Kidney (tissue), 14 donors: Measurements from ENCODE around the gene CYP3A5. TPM values are rescaled to one million over a fixed set of nuclear protein-coding genes. Genes with fewer than 3 reads are reported as not detected.

ENCODE experiments used
- DNase-seq, 5 donors: peaks; one replicate each; pipeline ENCODE4 v3.0.0-alpha.2; 2013 to 2020
- FAIRE-seq: peaks from 2 replicates; lab custom pipeline; 2012; peaks lifted over from hg19 to GRCh38; lab: Jason Lieb, UNC
- H3K27ac ChIP-seq, 2 donors: one replicate each; pipeline ENCODE4 v1.7.0; 2013; ENCODE audit warnings: low read depth in 2 of 2, low read length in 2 of 2, inconsistent platforms in 1 of 2
- H3K27me3 ChIP-seq: one replicate; pipeline ENCODE4 v1.7.1; 2013; ENCODE audit warnings: low read length, inconsistent platforms; ENCODE audit not compliant: control insufficient read depth, insufficient read depth
- H3K36me3 ChIP-seq, 3 donors: one replicate each; pipeline versions ENCODE4 v1.7.0 to v1.7.1; 2013; ENCODE audit warnings: low read length in 3 of 3, control low read depth in 1 of 3, inconsistent platforms in 1 of 3; ENCODE audit not compliant: insufficient read depth in 3 of 3, control insufficient read depth in 2 of 3
- H3K4me1 ChIP-seq, 3 donors: one replicate each; pipeline versions ENCODE4 v1.7.0 to v1.7.1; 2013; ENCODE audit warnings: low read length in 3 of 3, inconsistent platforms in 1 of 3, low read depth in 1 of 3; ENCODE audit not compliant: control insufficient read depth in 2 of 3, insufficient read depth in 2 of 3
- H3K4me3 ChIP-seq, 3 donors: one replicate each; pipeline versions ENCODE4 v1.7.0 to v1.8.1; 2013; ENCODE audit warnings: low read length in 3 of 3, control low read depth in 1 of 3, inconsistent platforms in 1 of 3
- H3K9ac ChIP-seq, 3 donors: one replicate each; pipeline versions ENCODE4 v1.7.0 to v1.7.1; 2013; ENCODE audit warnings: low read length in 3 of 3, control low read depth in 1 of 3, inconsistent platforms in 1 of 3
- H3K9me3 ChIP-seq, 3 donors: one replicate each; pipeline versions ENCODE4 v1.7.0 to v1.7.1; 2013; ENCODE audit warnings: low read length in 3 of 3, control low read depth in 1 of 3, inconsistent platforms in 1 of 3; ENCODE audit not compliant: control insufficient read depth in 2 of 3, insufficient read depth in 1 of 3
- CTCF ChIP-seq: IDR thresholded peaks from 3 replicates; pipeline ENCODE4 v1.5.1; 2012; ENCODE audit warnings: mild to moderate bottlenecking, moderate library complexity, borderline replicate concordance; ENCODE audit not compliant: insufficient read depth; ENCODE audit errors: extremely low read depth
- intact Hi-C: fragments of 100-400 bp; cut with DNase I; formaldehyde crosslinking; loops from one replicate; pipeline ENCODE4 v1.11.1; 2022
- polyA plus RNA-seq: library from polyadenylated mRNA; stranded (reverse); fragments of 350-450 nt; fragmentation: Illumina TruSeq; extraction: RNeasy Lipid Tissue Mini Kit (QIAGEN cat#74804); gene quantifications from one replicate; pipeline ENCODE4 v1.2.3, GENCODE V29; 2014; ENCODE audit warnings: low read depth, low replicate concordance; ENCODE audit not compliant: insufficient read depth
- total RNA-seq: library from RNA; stranded (reverse); fragmentation: NEBNext Ultra II Directional; extraction: Animal tissue kit (Norgen Biotek cat#: 25700); gene quantifications from one replicate; pipeline ENCODE4 v1.2.1, GENCODE V29; 2021
- donor health status: control.
- donor health status: control.
- donor health status: control.
- donor health status: control.
- donor health status: control.
- donor health status: DM: yes; HTN: yes; CAD: no.
- donor health status: Normal renal cell carcinoma (clear cell type).

Gene CYP3A5
- total and polyA plus RNA-seq, 2 donors from 2014 or later, result 7.6 to 13.5 TPM

- H3K4me3 ChIP-seq, result no peak overlapping the region
- H3K9ac ChIP-seq, result no peak overlapping the region
- no peaks in the 10 kb centered on the region for H3K27me3 ChIP-seq
- no peaks in the 10 kb centered on the region for H3K4me1 ChIP-seq
- no peak overlapping the region for H3K27ac ChIP-seq
- intact Hi-C loops, result no loop called here
- peaks cover 0 to 24% (median 4%) of the 10 kb centered on the region in 3 donors for H3K9me3 ChIP-seq
- no peak for TF ChIP-seq CTCF
- FAIRE-seq (no peak), DNase-seq (no peak)
- H3K36me3 ChIP-seq, result no peaks in the 10 kb centered on the region
Measured at GRCh38 chr7:99709838-99710578, 30.2 kb upstream of the CYP3A5 start.

DNA sequence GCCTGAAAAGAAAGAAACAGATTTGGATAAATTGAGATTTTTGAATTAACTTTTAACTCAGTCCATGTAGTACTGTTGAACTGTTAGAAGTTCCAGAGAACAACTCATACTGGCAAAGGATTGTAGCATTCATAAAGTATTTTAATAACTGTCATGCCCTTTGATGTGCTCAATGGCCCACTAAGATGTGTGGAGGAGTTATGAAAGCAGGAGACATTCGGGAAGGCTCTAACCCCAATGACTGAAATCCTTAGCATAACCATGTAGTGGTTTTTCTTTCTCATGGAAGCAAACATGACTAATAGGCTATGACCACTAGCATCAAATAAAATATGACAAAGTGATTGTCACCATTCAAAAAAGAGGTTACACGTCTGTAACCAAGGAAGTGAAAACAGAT, 29.5 kb upstream of the CYP3A5 start:
- no peak overlapping the region for H3K9ac ChIP-seq
- FAIRE-seq (no peak), DNase-seq (no peak)
- no peaks in the 10 kb centered on the region for H3K27me3 ChIP-seq
- peaks cover 0 to 20% (median 4%) of the 10 kb centered on the region in 3 donors for H3K9me3 ChIP-seq
- no peaks in the 10 kb centered on the region for H3K4me1 ChIP-seq
- H3K27ac ChIP-seq, result no peak overlapping the region
- no peak overlapping the region for H3K4me3 ChIP-seq
- intact Hi-C loops, result no loop called here
- no peak for TF ChIP-seq CTCF
- H3K36me3 ChIP-seq, result no peaks in the 10 kb centered on the region

DNA sequence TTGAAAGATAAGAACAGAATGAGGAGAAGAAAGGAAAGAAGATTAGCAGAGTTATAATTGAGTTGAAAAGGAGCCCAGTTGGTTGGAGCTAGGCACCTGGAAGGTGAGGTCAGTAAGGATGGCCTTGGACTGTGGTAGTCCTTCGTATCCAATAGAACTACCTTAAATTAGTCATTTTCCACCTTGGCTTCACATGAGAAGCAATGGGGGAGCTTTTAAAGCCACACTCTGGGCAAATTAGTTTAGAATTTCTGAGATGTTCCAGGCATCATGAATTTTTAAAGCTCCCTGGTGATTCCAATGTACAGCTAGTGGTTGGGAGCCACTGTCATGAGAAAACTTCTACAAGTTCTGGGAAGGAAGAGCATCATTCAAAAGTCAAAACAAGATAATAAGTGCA, 27.3 kb upstream of the CYP3A5 start:
- no peaks in the 10 kb centered on the region for H3K36me3 ChIP-seq
- H3K9ac ChIP-seq, result no peak overlapping the region
- no peak overlapping the region for H3K27ac ChIP-seq
- H3K4me1 ChIP-seq, result no peaks in the 10 kb centered on the region
- peaks cover 0 to 24% (median 4%) of the 10 kb centered on the region in 3 donors for H3K9me3 ChIP-seq
- no peak overlapping the region for H3K4me3 ChIP-seq
- TF ChIP-seq CTCF, result no peak
- no peak for FAIRE-seq
- H3K27me3 ChIP-seq, result no peaks in the 10 kb centered on the region
- intact Hi-C loops, result no loop called here
- DNase-seq, result no peak
